PC-3 (cell line): ENCODE results near the gene CIAO2B. TPM values are rescaled to one million over a fixed set of nuclear protein-coding genes. Genes with fewer than 3 reads are reported as not detected.

Experiments used
- ATAC-seq: fragments of 200-7000 bp; cut with Tn5 transposase; 2 replicates; pipeline ENCODE4 v1.9.1; 2020; ENCODE audit warnings: mild to moderate bottlenecking, moderate library complexity
- BruUV-seq: library from RNA; stranded (reverse); fragments of 400-500 nt; replicated peaks from 2 replicates; lab custom pipeline; 2021; lab: Mats Ljungman, UMichigan
- CTCF ChIA-PET: fragments of 300-600 bp; sonication (Branson Sonifier 250); formaldehyde crosslinking; loops from one replicate; lab custom pipeline; 2022; ENCODE audit warnings: antibody characterized with exemption; lab: Charles Lee
- POLR2A ChIA-PET: fragments of 300-600 bp; sonication (Branson Sonifier 250); formaldehyde crosslinking; loops from one replicate; lab custom pipeline; 2022; ENCODE audit warnings: antibody characterized with exemption; ENCODE audit not compliant: unreplicated experiment; lab: Charles Lee
- DNase-seq: peaks from one replicate; pipeline ENCODE4 v3.0.0-alpha.2; 2015
- H2AFZ ChIP-seq: fragments of 300-600 bp; sonication (generic); 2 replicates; pipeline ENCODE4 v1.6.0; 2016; ENCODE audit warnings: antibody characterized with exemption, low read length
- H3F3A ChIP-seq: fragments of 300-600 bp; sonication (generic); one replicate; pipeline ENCODE4 v1.6.0; 2017; ENCODE audit warnings: antibody characterized with exemption, low read length, control low read depth, mild to moderate bottlenecking; ENCODE audit not compliant: unreplicated experiment
- H3K27ac ChIP-seq: fragments of 300-600 bp; sonication (generic); 2 replicates; pipeline ENCODE4 v1.5.1; 2016; ENCODE audit warnings: mild to moderate bottlenecking, low read length
- H3K27me3 ChIP-seq: fragments of 300-600 bp; sonication (generic); 2 replicates; pipeline ENCODE4 v1.6.1; 2016; ENCODE audit warnings: low read length, mixed read lengths
- H3K36me3 ChIP-seq: fragments of 300-600 bp; sonication (generic); 2 replicates; pipeline ENCODE4 v1.6.1; 2016; ENCODE audit warnings: low read depth, mixed run types, low read length, mixed read lengths
- H3K4me1 ChIP-seq: fragments of 300-600 bp; sonication (generic); 2 replicates; pipeline ENCODE4 v1.5.1; 2016; ENCODE audit warnings: low read length; ENCODE audit not compliant: insufficient read depth
- H3K4me2 ChIP-seq: fragments of 300-600 bp; sonication (generic); 2 replicates; pipeline ENCODE4 v1.6.0; 2016; ENCODE audit warnings: low read length
- H3K4me3 ChIP-seq: fragments of 300-600 bp; sonication (generic); 2 replicates; pipeline ENCODE4 v1.5.1; 2016; ENCODE audit warnings: mild to moderate bottlenecking, low read length, mixed read lengths
- H3K79me2 ChIP-seq: fragments of 300-600 bp; sonication (generic); 2 replicates; pipeline ENCODE4 v1.6.1; 2017; ENCODE audit warnings: low read length, mixed read lengths
- H3K9ac ChIP-seq: fragments of 300-600 bp; sonication (generic); 2 replicates; pipeline ENCODE4 v1.6.0; 2016; ENCODE audit warnings: mild to moderate bottlenecking, low read length
- H3K9me2 ChIP-seq: fragments of 300-600 bp; sonication (generic); replicated peaks from 2 replicates; pipeline ENCODE4 v1.6.1; 2016; ENCODE audit warnings: mixed run types, low read length, mixed read lengths
- H3K9me3 ChIP-seq: fragments of 300-600 bp; sonication (generic); 2 replicates; pipeline ENCODE4 v1.6.1; 2016; ENCODE audit warnings: low read length, mixed read lengths
- H4K20me1 ChIP-seq: fragments of 300-600 bp; sonication (generic); 2 replicates; pipeline ENCODE4 v1.6.1; 2016; ENCODE audit warnings: low read length, mixed read lengths
- CTCF ChIP-seq: fragments of 300-600 bp; sonication (generic); conservative IDR thresholded peaks from 2 replicates; pipeline ENCODE4 v1.5.1; 2017; ENCODE audit warnings: antibody characterized with exemption, low read depth, mild to moderate bottlenecking, low read length
- EZH2 ChIP-seq: fragments of 300-600 bp; sonication (generic); IDR thresholded peaks from one replicate; pipeline ENCODE4 v1.6.1; 2017; ENCODE audit warnings: antibody characterized with exemption, mild to moderate bottlenecking, low read length; ENCODE audit not compliant: unreplicated experiment
- EZH2phosphoT487 ChIP-seq: fragments of 300-600 bp; sonication (generic); IDR thresholded peaks from 2 replicates; pipeline ENCODE4 v1.6.1; 2018; ENCODE audit warnings: mild to moderate bottlenecking, antibody characterized with exemption, low read length, borderline replicate concordance
- intact Hi-C: fragments of 100-400 bp; cut with micrococcal nuclease; formaldehyde crosslinking; loops from 2 replicates; pipeline ENCODE4 v1.9.0; 2023
- total RNA-seq: library from RNA; depleted of rRNA; stranded (reverse); fragments of >200 nt; gene quantifications from 2 replicates; pipeline ENCODE4 v1.2.3, GENCODE V29; 2014

CIAO2B gene
- total RNA-seq, 1 experiment from 2014 or later: 172 TPM

- no peaks in the 10 kb centered on the region for H3K9me3 ChIP-seq
- DNase-seq (no peak), ATAC-seq (no peak)
- H2AFZ ChIP-seq: no peak overlapping the region
- POLR2A ChIA-PET: no interaction called here
- BruUV-seq: no TSS peak
- TF ChIP-seq CTCF: no peak
- TF ChIP-seq EZH2phosphoT487: no peak
- no peak for TF ChIP-seq EZH2
- no peaks in the 10 kb centered on the region for H3K4me1 ChIP-seq
- H3K4me3 ChIP-seq: no peak overlapping the region
- no peak overlapping the region for H3K9ac ChIP-seq
- H3K4me2 ChIP-seq: no peak overlapping the region
- no peaks in the 10 kb centered on the region for H3K79me2 ChIP-seq
- no peaks in the 10 kb centered on the region for H4K20me1 ChIP-seq
- no peaks in the 10 kb centered on the region for H3K27me3 ChIP-seq
- CTCF ChIA-PET: no interaction called here
- H3K9me2 ChIP-seq: no peaks in the 10 kb centered on the region
- no peak overlapping the region for H3K27ac ChIP-seq
- H3F3A ChIP-seq: no peaks in the 10 kb centered on the region
- intact Hi-C loops: no loop called here
- H3K36me3 ChIP-seq: no peaks in the 10 kb centered on the region
Observed at GRCh38 chr16:66894055-66894454, 40.1 kb downstream of the CIAO2B start.

GRCh38 chr16:66891797-66892196 is 42.4 kb downstream of the CIAO2B start:
- Histone ChIP-seq H3K4me2 (no peak overlapping the region), H3K9ac (no peak overlapping the region), H3K27ac (no peak overlapping the region), H3K27me3 (no peaks in the 10 kb centered on the region), H3K36me3 (no peaks in the 10 kb centered on the region), H3K9me2 (no peaks in the 10 kb centered on the region), H2AFZ (no peak overlapping the region), H4K20me1 (no peaks in the 10 kb centered on the region), H3K4me3 (no peak overlapping the region), H3K9me3 (no peaks in the 10 kb centered on the region), H3K79me2 (no peaks in the 10 kb centered on the region), H3K4me1 (no peaks in the 10 kb centered on the region), H3F3A (no peaks in the 10 kb centered on the region)
- ATAC-seq (no peak), DNase-seq (no peak)
- POLR2A ChIA-PET: no interaction called here
- no TSS peak for BruUV-seq
- no peak for TF ChIP-seq CTCF
- intact Hi-C loops: no loop called here
- CTCF ChIA-PET: no interaction called here

GRCh38 chr16:66891360-66891759 is 42.8 kb downstream of the CIAO2B start:
- H3K36me3 ChIP-seq: no peaks in the 10 kb centered on the region
- no peaks in the 10 kb centered on the region for H3F3A ChIP-seq
- no peaks in the 10 kb centered on the region for H3K4me1 ChIP-seq
- TF ChIP-seq EZH2 (no peak), EZH2phosphoT487 (no peak), CTCF (no peak)
- no peak overlapping the region for H3K4me2 ChIP-seq
- H3K9me2 ChIP-seq: no peaks in the 10 kb centered on the region
- DNase-seq (no peak), ATAC-seq (no peak)
- H3K9ac ChIP-seq: no peak overlapping the region
- no peak overlapping the region for H2AFZ ChIP-seq
- H3K9me3 ChIP-seq: no peaks in the 10 kb centered on the region
- BruUV-seq: no TSS peak
- ChIA-PET CTCF (no interaction called here), POLR2A (no interaction called here)
- no peaks in the 10 kb centered on the region for H3K27me3 ChIP-seq
- intact Hi-C loops: no loop called here
- H3K4me3 ChIP-seq: no peak overlapping the region
- H3K27ac ChIP-seq: no peak overlapping the region
- H4K20me1 ChIP-seq: no peaks in the 10 kb centered on the region
- no peaks in the 10 kb centered on the region for H3K79me2 ChIP-seq
